ENCODE data around the gene CHSY1.

DNA sequence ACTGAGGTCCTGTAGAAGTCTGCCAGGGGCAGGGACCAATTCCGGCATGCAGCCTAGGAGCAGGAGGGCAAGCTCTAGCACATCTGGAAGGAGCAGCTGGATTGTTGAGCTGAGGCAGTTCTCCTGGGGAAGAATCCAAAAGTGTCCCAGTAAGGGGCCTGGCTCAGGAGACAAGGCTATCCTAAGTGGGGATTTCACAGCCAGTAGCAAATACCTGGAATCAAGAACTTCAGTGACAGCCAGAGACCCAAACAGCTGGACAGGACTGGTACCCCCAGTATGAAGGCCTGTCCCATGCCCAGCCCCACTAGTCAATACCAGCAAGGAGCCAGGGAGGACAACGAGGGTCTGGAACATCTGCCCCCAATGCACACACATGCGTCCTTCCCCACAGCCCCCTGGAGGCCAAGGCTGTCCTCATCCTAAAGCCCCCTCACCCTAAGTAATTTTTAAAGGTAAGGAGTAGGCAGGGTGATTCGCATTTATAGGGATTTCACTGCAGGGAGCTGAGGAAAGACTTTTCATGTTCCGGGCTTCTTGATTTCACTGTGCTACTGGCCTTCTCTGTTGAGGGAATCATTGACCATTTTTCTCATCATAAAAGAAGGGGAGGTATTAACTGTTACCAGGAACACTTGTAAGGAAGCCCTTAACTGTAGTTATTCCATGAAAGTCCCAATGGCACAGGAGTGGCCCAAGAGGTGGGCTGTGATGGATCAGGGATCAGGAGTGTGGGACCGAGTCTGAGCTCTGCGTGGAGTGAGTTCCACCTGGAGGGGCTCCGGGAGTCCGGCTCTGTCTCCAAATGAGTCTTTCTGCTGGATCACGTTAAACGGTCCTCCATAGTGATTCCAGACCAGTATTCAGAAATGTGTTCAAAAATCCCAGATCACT, 2.6 kb upstream of the CHSY1 start:
- TF ChIP-seq, protein P1, sequence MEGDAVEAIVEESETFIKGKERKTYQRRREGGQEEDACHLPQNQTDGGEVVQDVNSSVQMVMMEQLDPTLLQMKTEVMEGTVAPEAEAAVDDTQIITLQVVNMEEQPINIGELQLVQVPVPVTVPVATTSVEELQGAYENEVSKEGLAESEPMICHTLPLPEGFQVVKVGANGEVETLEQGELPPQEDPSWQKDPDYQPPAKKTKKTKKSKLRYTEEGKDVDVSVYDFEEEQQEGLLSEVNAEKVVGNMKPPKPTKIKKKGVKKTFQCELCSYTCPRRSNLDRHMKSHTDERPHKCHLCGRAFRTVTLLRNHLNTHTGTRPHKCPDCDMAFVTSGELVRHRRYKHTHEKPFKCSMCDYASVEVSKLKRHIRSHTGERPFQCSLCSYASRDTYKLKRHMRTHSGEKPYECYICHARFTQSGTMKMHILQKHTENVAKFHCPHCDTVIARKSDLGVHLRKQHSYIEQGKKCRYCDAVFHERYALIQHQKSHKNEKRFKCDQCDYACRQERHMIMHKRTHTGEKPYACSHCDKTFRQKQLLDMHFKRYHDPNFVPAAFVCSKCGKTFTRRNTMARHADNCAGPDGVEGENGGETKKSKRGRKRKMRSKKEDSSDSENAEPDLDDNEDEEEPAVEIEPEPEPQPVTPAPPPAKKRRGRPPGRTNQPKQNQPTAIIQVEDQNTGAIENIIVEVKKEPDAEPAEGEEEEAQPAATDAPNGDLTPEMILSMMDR (CRISPR knock-in tag; IDR thresholded peaks at IDR 0.05), result no peak
- TF ChIP-seq, protein P2, sequence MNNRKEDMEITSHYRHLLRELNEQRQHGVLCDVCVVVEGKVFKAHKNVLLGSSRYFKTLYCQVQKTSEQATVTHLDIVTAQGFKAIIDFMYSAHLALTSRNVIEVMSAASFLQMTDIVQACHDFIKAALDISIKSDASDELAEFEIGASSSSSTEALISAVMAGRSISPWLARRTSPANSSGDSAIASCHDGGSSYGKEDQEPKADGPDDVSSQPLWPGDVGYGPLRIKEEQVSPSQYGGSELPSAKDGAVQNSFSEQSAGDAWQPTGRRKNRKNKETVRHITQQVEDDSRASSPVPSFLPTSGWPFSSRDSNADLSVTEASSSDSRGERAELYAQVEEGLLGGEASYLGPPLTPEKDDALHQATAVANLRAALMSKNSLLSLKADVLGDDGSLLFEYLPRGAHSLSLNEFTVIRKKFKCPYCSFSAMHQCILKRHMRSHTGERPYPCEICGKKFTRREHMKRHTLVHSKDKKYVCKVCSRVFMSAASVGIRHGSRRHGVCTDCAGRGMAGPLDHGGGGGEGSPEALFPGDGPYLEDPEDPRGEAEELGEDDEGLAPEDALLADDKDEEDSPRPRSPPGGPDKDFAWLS (CRISPR knock-in tag; IDR thresholded peaks at IDR 0.05; ENCODE audit: borderline replicate concordance), result no peak
- TF ChIP-seq GTF2F1 (IDR thresholded peaks at IDR 0.05; ENCODE audit: low read length), result no peak
- TF ChIP-seq, protein P3, sequence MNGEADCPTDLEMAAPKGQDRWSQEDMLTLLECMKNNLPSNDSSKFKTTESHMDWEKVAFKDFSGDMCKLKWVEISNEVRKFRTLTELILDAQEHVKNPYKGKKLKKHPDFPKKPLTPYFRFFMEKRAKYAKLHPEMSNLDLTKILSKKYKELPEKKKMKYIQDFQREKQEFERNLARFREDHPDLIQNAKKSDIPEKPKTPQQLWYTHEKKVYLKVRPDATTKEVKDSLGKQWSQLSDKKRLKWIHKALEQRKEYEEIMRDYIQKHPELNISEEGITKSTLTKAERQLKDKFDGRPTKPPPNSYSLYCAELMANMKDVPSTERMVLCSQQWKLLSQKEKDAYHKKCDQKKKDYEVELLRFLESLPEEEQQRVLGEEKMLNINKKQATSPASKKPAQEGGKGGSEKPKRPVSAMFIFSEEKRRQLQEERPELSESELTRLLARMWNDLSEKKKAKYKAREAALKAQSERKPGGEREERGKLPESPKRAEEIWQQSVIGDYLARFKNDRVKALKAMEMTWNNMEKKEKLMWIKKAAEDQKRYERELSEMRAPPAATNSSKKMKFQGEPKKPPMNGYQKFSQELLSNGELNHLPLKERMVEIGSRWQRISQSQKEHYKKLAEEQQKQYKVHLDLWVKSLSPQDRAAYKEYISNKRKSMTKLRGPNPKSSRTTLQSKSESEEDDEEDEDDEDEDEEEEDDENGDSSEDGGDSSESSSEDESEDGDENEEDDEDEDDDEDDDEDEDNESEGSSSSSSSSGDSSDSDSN (CRISPR knock-in tag; IDR thresholded peaks at IDR 0.05), result no peak
- TF ChIP-seq NR3C1 (CRISPR knock-in tag; IDR thresholded peaks at IDR 0.05), result no peak
- TF ChIP-seq MTF2 (CRISPR knock-in tag; IDR thresholded peaks at IDR 0.05; ENCODE audit: borderline replicate concordance), result no peak
- no peak for TF ChIP-seq AGO2 (optimal IDR thresholded peaks at IDR 0.05; ENCODE audit: low read depth, low read length)
- TF ChIP-seq BRCA1 (CRISPR knock-in tag; IDR thresholded peaks at IDR 0.05), result no peak
- no peak for TF ChIP-seq KDM5A (IDR thresholded peaks at IDR 0.05; ENCODE audit: borderline replicate concordance, low read length)
- no peak for TF ChIP-seq MED1 (CRISPR knock-in tag; IDR thresholded peaks at IDR 0.05)
- TF ChIP-seq ZIK1 (CRISPR knock-in tag; IDR thresholded peaks at IDR 0.05; ENCODE audit: borderline replicate concordance, low read depth), result no peak
- no peak for TF ChIP-seq FOXP1 (IDR thresholded peaks at IDR 0.05)
- TF ChIP-seq FOXP1 (CRISPR knock-in tag; IDR thresholded peaks at IDR 0.05), result no peak

Measured in HepG2 (cell line).